ENCODE results near the gene AVEN.
A peak's percentile ranks its signal among the peaks of the same experiment; 100 is the strongest.

Gene AVEN

GRCh38 chr15:33866101-33866737 is 172.8 kb downstream of the AVEN start:
- no peak overlapping the region for H3K4ac ChIP-seq (ENCODE audit: low read depth, low read length)
- no peak overlapping the region for H4K12ac ChIP-seq (ENCODE audit: low read depth, low read length)
- no peaks in the 10 kb centered on the region for H3K79me1 ChIP-seq (ENCODE audit: low read length)
- H3K18ac ChIP-seq (ENCODE audit: low read length) = no peak overlapping the region
- peaks cover 6% of the 10 kb centered on the region in 2 experiments for H3K4me1 ChIP-seq (ENCODE audit: control insufficient read depth in 1 of 2, insufficient read depth in 2 of 2, low read length in 2 of 2)
- no peak overlapping the region for H4K91ac ChIP-seq (ENCODE audit: low read depth, low read length)
- peak; percentile 87 to 98 for DNase-seq
- H4K8ac ChIP-seq (ENCODE audit: low read depth, low read length) = no peak overlapping the region
- no peak overlapping the region for H2BK120ac ChIP-seq (ENCODE audit: insufficient read depth, low read length, poor library complexity)
- peak overlapping the region; percentile 12 for H3K27ac ChIP-seq (ENCODE audit: low read depth, low read length)
- no peak overlapping the region for H2AFZ ChIP-seq (ENCODE audit: insufficient read depth, low read length, poor library complexity)
- no CpG with 5 or more reads among the region's 3 CpGs for WGBS (ENCODE audit: extremely low coverage, insufficient coverage, insufficient read length)
- no peaks in the 10 kb centered on the region for H3K9me3 ChIP-seq (ENCODE audit: insufficient read depth, low read depth, low read length)
- no peak overlapping the region for H3K23ac ChIP-seq (ENCODE audit: low read length)
- no peak overlapping the region for H2AK5ac ChIP-seq (ENCODE audit: low read length)
- peak overlapping the region; percentile 25 for H3K4me2 ChIP-seq (ENCODE audit: low read length)
- no peak overlapping the region for H3K4me3 ChIP-seq (ENCODE audit: low read depth, low read length)
- no peak overlapping the region for H3K14ac ChIP-seq (ENCODE audit: low read length)
- no peak overlapping the region for H2BK12ac ChIP-seq (ENCODE audit: low read length)
- no peaks in the 10 kb centered on the region for H3K79me2 ChIP-seq (ENCODE audit: control insufficient read depth, insufficient read depth, low read length, poor library complexity)
- H3K27me3 ChIP-seq (ENCODE audit: insufficient read depth, low read length) = no peaks in the 10 kb centered on the region
- no peak overlapping the region for H2BK5ac ChIP-seq (ENCODE audit: low read depth, low read length, poor library complexity)
- no peak overlapping the region for H3K9ac ChIP-seq (ENCODE audit: low read length)
- H3K36me3 ChIP-seq (ENCODE audit: control insufficient read depth in 1 of 2, insufficient read depth in 2 of 2, low read length in 2 of 2) = peaks cover 0 to 1% of the 10 kb centered on the region in 2 experiments

GRCh38 chr15:33865416-33865815 is 173.6 kb downstream of the AVEN start:
- peak; percentile 39 to 89 for DNase-seq
- H2AK5ac ChIP-seq (ENCODE audit: low read length) = no peak overlapping the region
- H3K27me3 ChIP-seq (ENCODE audit: insufficient read depth, low read length) = no peaks in the 10 kb centered on the region
- no peak overlapping the region for H2BK5ac ChIP-seq (ENCODE audit: low read depth, low read length, poor library complexity)
- no peak overlapping the region for H4K91ac ChIP-seq (ENCODE audit: low read depth, low read length)
- no peak overlapping the region for H3K23ac ChIP-seq (ENCODE audit: low read length)
- H3K4ac ChIP-seq (ENCODE audit: low read depth, low read length) = no peak overlapping the region
- H3K36me3 ChIP-seq (ENCODE audit: control insufficient read depth in 1 of 2, insufficient read depth in 2 of 2, low read length in 2 of 2) = peaks cover 0 to 1% of the 10 kb centered on the region in 2 experiments
- H2BK120ac ChIP-seq (ENCODE audit: insufficient read depth, low read length, poor library complexity) = no peak overlapping the region
- H3K9ac ChIP-seq (ENCODE audit: low read length) = no peak overlapping the region
- H4K8ac ChIP-seq (ENCODE audit: low read depth, low read length) = no peak overlapping the region
- no peak overlapping the region for H3K4me2 ChIP-seq (ENCODE audit: low read length)
- peak overlapping the region; percentile 31 for H3K27ac ChIP-seq (ENCODE audit: low read depth, low read length)
- H3K79me2 ChIP-seq (ENCODE audit: control insufficient read depth, insufficient read depth, low read length, poor library complexity) = no peaks in the 10 kb centered on the region
- no CpG with 5 or more reads among the region's 6 CpGs for WGBS (ENCODE audit: extremely low coverage, insufficient coverage, insufficient read length)
- peaks cover 6 to 8% of the 10 kb centered on the region in 2 experiments for H3K4me1 ChIP-seq (ENCODE audit: control insufficient read depth in 1 of 2, insufficient read depth in 2 of 2, low read length in 2 of 2)
- no peak overlapping the region for H3K14ac ChIP-seq (ENCODE audit: low read length)
- H3K9me3 ChIP-seq (ENCODE audit: insufficient read depth, low read depth, low read length) = no peaks in the 10 kb centered on the region
- H3K18ac ChIP-seq (ENCODE audit: low read length) = no peak overlapping the region
- no peak overlapping the region for H4K12ac ChIP-seq (ENCODE audit: low read depth, low read length)
- H2BK12ac ChIP-seq (ENCODE audit: low read length) = no peak overlapping the region
- no peaks in the 10 kb centered on the region for H3K79me1 ChIP-seq (ENCODE audit: low read length)
- no peak overlapping the region for H3K4me3 ChIP-seq (ENCODE audit: low read depth, low read length)
- H2AFZ ChIP-seq (ENCODE audit: insufficient read depth, low read length, poor library complexity) = no peak overlapping the region

GRCh38 chr15:33864360-33865075 is 174.5 kb downstream of the AVEN start:
- Histone ChIP-seq H3K79me1 (ENCODE audit: low read length) (no peaks in the 10 kb centered on the region), H2AFZ (ENCODE audit: insufficient read depth, low read length, poor library complexity) (no peak overlapping the region), H3K18ac (ENCODE audit: low read length) (no peak overlapping the region), H3K4me2 (ENCODE audit: low read length) (no peak overlapping the region), H3K4ac (ENCODE audit: low read depth, low read length) (no peak overlapping the region), H4K91ac (ENCODE audit: low read depth, low read length) (no peak overlapping the region), H3K27me3 (ENCODE audit: insufficient read depth, low read length) (no peaks in the 10 kb centered on the region), H4K12ac (ENCODE audit: low read depth, low read length) (no peak overlapping the region), H3K79me2 (ENCODE audit: control insufficient read depth, insufficient read depth, low read length, poor library complexity) (no peaks in the 10 kb centered on the region), H3K4me3 (ENCODE audit: low read depth, low read length) (no peak overlapping the region), H2BK120ac (ENCODE audit: insufficient read depth, low read length, poor library complexity) (no peak overlapping the region), H2BK12ac (ENCODE audit: low read length) (no peak overlapping the region), H3K9me3 (ENCODE audit: insufficient read depth, low read depth, low read length) (no peaks in the 10 kb centered on the region), H3K36me3 (ENCODE audit: control insufficient read depth in 1 of 2, insufficient read depth in 2 of 2, low read length in 2 of 2) (peaks cover 0 to 1% of the 10 kb centered on the region in 2 experiments), H4K8ac (ENCODE audit: low read depth, low read length) (no peak overlapping the region), H3K9ac (ENCODE audit: low read length) (no peak overlapping the region), H3K27ac (ENCODE audit: low read depth, low read length) (no peak overlapping the region), H3K4me1 (ENCODE audit: control insufficient read depth in 1 of 2, insufficient read depth in 2 of 2, low read length in 2 of 2) (peaks cover 6 to 8% of the 10 kb centered on the region in 2 experiments), H2BK5ac (ENCODE audit: low read depth, low read length, poor library complexity) (no peak overlapping the region), H3K23ac (ENCODE audit: low read length) (no peak overlapping the region), H2AK5ac (ENCODE audit: low read length) (no peak overlapping the region), H3K14ac (ENCODE audit: low read length) (no peak overlapping the region)
- peak; percentile 48 to 80 for DNase-seq
- no CpG with 5 or more reads among the region's 5 CpGs for WGBS (ENCODE audit: extremely low coverage, insufficient coverage, insufficient read length)

- H3K4me1 ChIP-seq (ENCODE audit: control insufficient read depth in 1 of 2, insufficient read depth in 2 of 2, low read length in 2 of 2) = peaks cover 0 to 8% of the 10 kb centered on the region in 2 experiments
- no peak overlapping the region for H3K4me3 ChIP-seq (ENCODE audit: low read depth, low read length)
- no peak overlapping the region for H4K12ac ChIP-seq (ENCODE audit: low read depth, low read length)
- H2BK120ac ChIP-seq (ENCODE audit: insufficient read depth, low read length, poor library complexity) = no peak overlapping the region
- H3K4me2 ChIP-seq (ENCODE audit: low read length) = no peak overlapping the region
- WGBS (ENCODE audit: extremely low coverage, insufficient coverage, insufficient read length) = no CpG with 5 or more reads among the region's 3 CpGs
- no peak overlapping the region for H3K14ac ChIP-seq (ENCODE audit: low read length)
- H3K36me3 ChIP-seq (ENCODE audit: control insufficient read depth in 1 of 2, insufficient read depth in 2 of 2, low read length in 2 of 2) = peaks cover 2 to 10% of the 10 kb centered on the region in 2 experiments
- peak in 1 of 2 donors; percentile 74 for DNase-seq
- no peak overlapping the region for H2AK5ac ChIP-seq (ENCODE audit: low read length)
- no peak overlapping the region for H4K91ac ChIP-seq (ENCODE audit: low read depth, low read length)
- H2BK5ac ChIP-seq (ENCODE audit: low read depth, low read length, poor library complexity) = no peak overlapping the region
- no peak overlapping the region for H4K8ac ChIP-seq (ENCODE audit: low read depth, low read length)
- no peak overlapping the region for H3K18ac ChIP-seq (ENCODE audit: low read length)
- H3K27ac ChIP-seq (ENCODE audit: low read depth, low read length) = no peak overlapping the region
- H3K9ac ChIP-seq (ENCODE audit: low read length) = no peak overlapping the region
- H3K79me2 ChIP-seq (ENCODE audit: control insufficient read depth, insufficient read depth, low read length, poor library complexity) = no peaks in the 10 kb centered on the region
- H3K27me3 ChIP-seq (ENCODE audit: insufficient read depth, low read length) = no peaks in the 10 kb centered on the region
- H3K9me3 ChIP-seq (ENCODE audit: insufficient read depth, low read depth, low read length) = no peaks in the 10 kb centered on the region
- no peak overlapping the region for H3K23ac ChIP-seq (ENCODE audit: low read length)
- H3K79me1 ChIP-seq (ENCODE audit: low read length) = no peaks in the 10 kb centered on the region
- H3K4ac ChIP-seq (ENCODE audit: low read depth, low read length) = no peak overlapping the region
- no peak overlapping the region for H2BK12ac ChIP-seq (ENCODE audit: low read length)
- H2AFZ ChIP-seq (ENCODE audit: insufficient read depth, low read length, poor library complexity) = no peak overlapping the region
Observed at GRCh38 chr15:33860754-33861153, 178.2 kb downstream of the AVEN start.
